Measurements from ENCODE around the gene IGSF9B. TPM values are rescaled to one million over a fixed set of nuclear protein-coding genes. Genes with fewer than 3 reads are reported as not detected.

Gene IGSF9B
- total and polyA plus RNA-seq, 10 of the 15 experiments (the other 5 are each of a cell fraction or from before 2014, with no cell fraction given): 0.03 to 3.7 (median 0.20) TPM; not detected in 2

DNA sequence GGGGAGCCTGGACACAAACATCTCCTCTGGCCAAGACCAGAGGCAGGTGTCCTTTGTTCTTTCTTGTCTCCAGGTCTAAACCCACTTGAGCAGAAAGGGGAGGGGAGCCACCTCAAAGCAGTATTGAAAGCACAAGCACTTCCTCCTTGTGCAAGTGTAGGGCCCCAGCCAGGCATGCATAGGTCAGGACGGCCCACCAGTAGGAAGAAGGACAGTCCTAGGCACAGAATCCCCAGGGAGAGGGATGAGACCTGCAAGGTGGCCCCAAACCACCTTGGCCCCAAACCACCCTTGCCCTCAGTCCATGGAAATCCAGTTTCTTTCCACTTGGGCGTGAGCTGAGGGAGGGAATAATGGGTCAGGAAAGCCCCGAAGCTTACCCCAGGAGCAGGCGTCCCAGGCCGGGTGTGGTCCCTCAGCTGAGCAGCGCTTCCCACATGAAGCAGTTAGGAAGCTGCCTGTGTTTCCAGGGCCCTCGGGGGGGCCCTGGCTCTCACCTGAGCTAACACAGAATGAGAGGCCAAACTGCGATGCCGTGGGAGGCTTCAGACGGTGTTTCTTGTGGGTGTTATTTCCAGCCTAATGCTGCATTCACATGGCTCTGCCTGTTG, 20.4 kb upstream of the IGSF9B start (continued):
- TF ChIP-seq, protein P1, sequence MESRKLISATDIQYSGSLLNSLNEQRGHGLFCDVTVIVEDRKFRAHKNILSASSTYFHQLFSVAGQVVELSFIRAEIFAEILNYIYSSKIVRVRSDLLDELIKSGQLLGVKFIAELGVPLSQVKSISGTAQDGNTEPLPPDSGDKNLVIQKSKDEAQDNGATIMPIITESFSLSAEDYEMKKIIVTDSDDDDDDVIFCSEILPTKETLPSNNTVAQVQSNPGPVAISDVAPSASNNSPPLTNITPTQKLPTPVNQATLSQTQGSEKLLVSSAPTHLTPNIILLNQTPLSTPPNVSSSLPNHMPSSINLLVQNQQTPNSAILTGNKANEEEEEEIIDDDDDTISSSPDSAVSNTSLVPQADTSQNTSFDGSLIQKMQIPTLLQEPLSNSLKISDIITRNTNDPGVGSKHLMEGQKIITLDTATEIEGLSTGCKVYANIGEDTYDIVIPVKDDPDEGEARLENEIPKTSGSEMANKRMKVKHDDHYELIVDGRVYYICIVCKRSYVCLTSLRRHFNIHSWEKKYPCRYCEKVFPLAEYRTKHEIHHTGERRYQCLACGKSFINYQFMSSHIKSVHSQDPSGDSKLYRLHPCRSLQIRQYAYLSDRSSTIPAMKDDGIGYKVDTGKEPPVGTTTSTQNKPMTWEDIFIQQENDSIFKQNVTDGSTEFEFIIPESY (IDR thresholded peaks at IDR 0.05): no peak
- TF ChIP-seq SIX5 (IDR thresholded peaks at IDR 0.05; ENCODE audit: low read depth, low read length, severe bottlenecking) (no peak), BMI1 (IDR thresholded peaks at IDR 0.05; ENCODE audit: borderline replicate concordance) (no peak), HDGF (IDR thresholded peaks at IDR 0.05) (no peak), PAX8 (IDR thresholded peaks at IDR 0.05) (no peak), YY1 (IDR thresholded peaks at IDR 0.05; ENCODE audit: low read depth, low read length) (no peak), STAT1 (conservative IDR thresholded peaks at IDR 0.05) (no peak), NFYB (IDR thresholded peaks at IDR 0.05; ENCODE audit: insufficient read depth, low read depth, low read length) (no peak), MYB (IDR thresholded peaks at IDR 0.05; ENCODE audit: borderline replicate concordance, low read depth, low read length) (no peak), ZNF622 (IDR thresholded peaks at IDR 0.05) (no peak), RBBP5 (conservative IDR thresholded peaks at IDR 0.05) (no peak), TBL1XR1 (IDR thresholded peaks at IDR 0.05; ENCODE audit: low read depth, low read length) (0 out of 2 replicates have a peak, but pooled peaks have one; percentile 32), NFIC (IDR thresholded peaks at IDR 0.05; ENCODE audit: low read depth, low read length) (0 out of 2 replicates have a peak, but pooled peaks have one; percentile 24), IRF3 (IDR thresholded peaks at IDR 0.05) (no peak), ZNF207 (IDR thresholded peaks at IDR 0.05; ENCODE audit: borderline replicate concordance) (no peak), GATAD2B (conservative IDR thresholded peaks at IDR 0.05; ENCODE audit: low read depth) (peak; percentile 34; the same call in 1 of the 2 replicates), POLR2AphosphoS5 (IDR thresholded peaks at IDR 0.05; ENCODE audit: low read length) (no peak), POLR2AphosphoS2 (IDR thresholded peaks at IDR 0.05; ENCODE audit: low read depth, low read length) (no peak), KDM1A (IDR thresholded peaks at IDR 0.05; ENCODE audit: borderline replicate concordance) (no peak), KLF5 (IDR thresholded peaks at IDR 0.05; ENCODE audit: partially characterized antibody) (no peak), PAX5 (IDR thresholded peaks at IDR 0.05; ENCODE audit: borderline replicate concordance, low read depth, low read length) (peak; percentile 78), NKRF (conservative IDR thresholded peaks at IDR 0.05) (no peak), CREB1 (IDR thresholded peaks at IDR 0.05; ENCODE audit: low read depth) (no peak)
- TF ChIP-seq, protein P2, sequence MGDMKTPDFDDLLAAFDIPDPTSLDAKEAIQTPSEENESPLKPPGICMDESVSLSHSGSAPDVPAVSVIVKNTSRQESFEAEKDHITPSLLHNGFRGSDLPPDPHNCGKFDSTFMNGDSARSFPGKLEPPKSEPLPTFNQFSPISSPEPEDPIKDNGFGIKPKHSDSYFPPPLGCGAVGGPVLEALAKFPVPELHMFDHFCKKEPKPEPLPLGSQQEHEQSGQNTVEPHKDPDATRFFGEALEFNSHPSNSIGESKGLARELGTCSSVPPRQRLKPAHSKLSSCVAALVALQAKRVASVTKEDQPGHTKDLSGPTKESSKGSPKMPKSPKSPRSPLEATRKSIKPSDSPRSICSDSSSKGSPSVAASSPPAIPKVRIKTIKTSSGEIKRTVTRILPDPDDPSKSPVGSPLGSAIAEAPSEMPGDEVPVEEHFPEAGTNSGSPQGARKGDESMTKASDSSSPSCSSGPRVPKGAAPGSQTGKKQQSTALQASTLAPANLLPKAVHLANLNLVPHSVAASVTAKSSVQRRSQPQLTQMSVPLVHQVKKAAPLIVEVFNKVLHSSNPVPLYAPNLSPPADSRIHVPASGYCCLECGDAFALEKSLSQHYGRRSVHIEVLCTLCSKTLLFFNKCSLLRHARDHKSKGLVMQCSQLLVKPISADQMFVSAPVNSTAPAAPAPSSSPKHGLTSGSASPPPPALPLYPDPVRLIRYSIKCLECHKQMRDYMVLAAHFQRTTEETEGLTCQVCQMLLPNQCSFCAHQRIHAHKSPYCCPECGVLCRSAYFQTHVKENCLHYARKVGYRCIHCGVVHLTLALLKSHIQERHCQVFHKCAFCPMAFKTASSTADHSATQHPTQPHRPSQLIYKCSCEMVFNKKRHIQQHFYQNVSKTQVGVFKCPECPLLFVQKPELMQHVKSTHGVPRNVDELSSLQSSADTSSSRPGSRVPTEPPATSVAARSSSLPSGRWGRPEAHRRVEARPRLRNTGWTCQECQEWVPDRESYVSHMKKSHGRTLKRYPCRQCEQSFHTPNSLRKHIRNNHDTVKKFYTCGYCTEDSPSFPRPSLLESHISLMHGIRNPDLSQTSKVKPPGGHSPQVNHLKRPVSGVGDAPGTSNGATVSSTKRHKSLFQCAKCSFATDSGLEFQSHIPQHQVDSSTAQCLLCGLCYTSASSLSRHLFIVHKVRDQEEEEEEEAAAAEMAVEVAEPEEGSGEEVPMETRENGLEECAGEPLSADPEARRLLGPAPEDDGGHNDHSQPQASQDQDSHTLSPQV (IDR thresholded peaks at IDR 0.05): no peak
